ENCODE results near the gene ANKRD11.

Gene ANKRD11

DNA sequence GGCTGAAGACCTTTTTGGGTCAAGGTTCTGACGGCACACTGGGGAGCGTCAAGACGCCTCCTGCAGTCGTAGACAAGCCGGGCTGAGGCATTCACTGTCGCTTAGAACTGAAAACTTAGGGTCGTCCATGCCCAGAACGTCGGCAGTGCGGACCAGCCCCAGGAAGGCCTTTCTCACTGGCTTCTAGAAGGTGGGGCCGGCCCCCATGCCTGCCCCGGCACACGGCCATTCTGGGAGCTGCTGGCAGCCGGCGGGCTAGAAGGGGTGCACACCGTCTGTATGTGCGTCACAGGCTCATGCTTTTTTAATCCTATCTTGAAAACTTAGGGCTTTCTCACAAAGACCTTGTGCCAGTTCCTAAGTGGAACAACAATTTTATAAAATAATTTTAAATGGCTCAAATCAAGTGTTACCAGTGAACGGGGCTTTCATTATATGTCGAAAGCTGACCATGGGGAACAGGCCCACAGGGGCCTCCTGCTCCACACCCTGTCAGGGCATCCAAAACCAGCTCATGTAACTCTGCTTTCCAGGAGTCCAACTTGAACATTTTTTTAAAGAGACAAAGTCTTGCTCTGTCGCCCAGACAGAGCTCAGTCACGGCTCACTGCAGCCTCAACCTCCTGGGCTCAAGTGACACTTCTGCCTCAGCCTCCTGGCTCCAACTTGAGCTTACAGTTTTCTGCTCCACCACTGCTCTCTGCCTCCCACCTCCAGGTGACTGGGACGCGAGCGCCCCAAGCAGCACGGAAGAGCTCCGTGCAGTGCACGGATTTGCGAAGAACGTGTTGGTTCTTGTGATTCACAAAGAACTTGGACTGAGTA lies 111.2 kb downstream of the ANKRD11 start:
- no peak for DNase-seq

GRCh38 chr16:89377453-89377848 lies 112.9 kb downstream of the ANKRD11 start:
- no peak for DNase-seq

GRCh38 chr16:89376812-89377452 lies 113.4 kb downstream of the ANKRD11 start:
- DNase-seq = no peak

DNA sequence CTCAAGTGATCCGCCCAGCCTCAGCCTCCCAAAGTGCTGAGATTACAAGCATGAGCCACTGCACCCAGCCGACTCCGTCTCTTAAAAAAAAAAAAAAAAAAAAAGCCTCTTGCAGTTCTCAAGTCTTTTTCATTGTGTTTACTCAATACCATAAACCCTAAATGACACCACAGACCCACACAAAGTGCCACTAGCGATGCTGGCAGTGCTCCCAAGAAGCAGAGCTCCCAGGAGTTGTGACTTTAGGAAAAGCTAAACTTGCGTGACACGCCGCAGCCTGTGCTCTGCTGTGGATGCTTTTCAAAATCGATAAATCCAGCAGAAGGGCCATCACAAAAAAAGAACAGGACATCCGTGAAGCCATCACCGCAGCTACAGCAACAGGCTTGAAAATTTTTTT lies 114.7 kb downstream of the ANKRD11 start:
- no peak for DNase-seq

DNA sequence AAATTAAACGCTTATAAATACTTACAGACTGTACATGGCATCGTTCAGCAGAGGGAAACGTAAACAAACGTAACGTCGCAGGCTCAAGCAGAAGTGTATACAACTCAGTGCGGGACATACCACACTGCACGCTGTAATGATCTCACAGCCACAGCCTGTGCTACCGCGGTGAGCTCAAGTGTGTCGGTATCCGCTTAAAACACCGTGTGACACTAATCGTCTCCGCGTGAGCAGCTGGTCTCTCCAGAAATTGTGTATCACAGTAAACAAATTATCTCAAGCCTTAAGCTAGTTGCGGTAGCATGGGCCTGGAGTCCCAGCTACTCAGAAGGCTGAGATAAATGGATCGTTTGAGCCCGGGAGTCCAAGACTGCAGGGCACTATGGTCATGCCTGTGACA lies 115.3 kb downstream of the ANKRD11 start:
- DNase-seq = no peak

DNA sequence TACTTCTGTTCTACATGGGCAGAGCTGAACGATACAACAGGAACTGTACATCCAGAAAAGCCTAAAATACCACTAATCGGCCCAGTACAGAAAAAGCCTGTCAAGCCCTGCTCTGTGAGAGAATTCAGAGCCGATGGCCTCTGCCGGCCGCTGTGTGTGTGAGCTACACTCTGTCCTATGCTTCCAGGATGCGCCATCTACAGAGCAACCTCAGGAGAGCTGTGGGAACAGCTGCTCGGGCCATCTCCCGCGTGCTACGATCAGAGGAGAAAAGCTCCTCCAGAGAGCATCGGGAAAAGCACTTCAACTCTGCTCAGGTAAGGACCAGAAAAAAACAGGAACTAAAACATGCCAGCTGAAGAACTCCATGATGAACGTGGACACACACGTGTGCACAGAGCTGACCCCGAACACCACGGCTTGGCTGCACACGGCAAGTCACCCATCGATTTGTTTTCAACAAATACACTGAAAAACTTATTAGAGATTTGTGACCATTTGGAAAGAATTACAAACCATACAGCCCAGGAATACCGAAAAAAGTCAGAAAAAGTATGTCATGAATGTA lies 115.9 kb downstream of the ANKRD11 start:
- DNase-seq = peak in 1 of 2 experiments; percentile 49

DNA sequence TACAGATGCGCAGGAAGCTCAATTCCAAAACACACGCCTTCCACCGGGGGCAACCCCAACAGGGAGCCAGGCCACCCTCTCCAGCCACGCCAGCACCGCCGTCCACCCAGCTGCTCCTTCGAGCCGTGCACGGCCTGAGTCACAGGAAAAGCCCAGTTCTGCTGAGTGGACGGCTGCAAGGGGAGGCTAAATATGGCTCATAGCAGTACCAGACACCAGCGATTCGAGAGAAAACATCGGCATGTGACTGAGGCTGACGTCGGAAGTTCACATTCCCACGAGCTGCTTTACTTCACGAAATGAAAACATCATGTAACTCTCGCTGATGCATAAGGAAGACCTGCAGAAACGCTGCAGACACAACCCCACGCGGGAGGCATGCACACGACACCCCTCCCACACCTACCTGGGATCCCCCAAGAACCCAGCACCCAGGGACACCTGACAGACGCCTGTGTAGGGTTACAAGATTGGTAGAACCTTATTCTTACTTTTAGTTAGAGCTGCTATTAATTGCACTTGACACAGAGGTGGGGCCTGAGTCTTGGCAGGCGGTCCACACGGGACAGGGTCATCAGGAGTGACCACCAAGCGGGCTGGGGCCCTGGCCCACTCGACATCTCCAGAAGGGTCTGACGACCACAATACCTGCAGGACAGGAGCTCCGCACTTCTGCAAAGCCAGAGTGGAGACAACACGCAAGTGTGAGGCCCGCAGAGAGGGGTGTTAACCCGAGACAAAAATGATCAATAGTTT lies 116.8 kb downstream of the ANKRD11 start:
- no peak for DNase-seq

DNA sequence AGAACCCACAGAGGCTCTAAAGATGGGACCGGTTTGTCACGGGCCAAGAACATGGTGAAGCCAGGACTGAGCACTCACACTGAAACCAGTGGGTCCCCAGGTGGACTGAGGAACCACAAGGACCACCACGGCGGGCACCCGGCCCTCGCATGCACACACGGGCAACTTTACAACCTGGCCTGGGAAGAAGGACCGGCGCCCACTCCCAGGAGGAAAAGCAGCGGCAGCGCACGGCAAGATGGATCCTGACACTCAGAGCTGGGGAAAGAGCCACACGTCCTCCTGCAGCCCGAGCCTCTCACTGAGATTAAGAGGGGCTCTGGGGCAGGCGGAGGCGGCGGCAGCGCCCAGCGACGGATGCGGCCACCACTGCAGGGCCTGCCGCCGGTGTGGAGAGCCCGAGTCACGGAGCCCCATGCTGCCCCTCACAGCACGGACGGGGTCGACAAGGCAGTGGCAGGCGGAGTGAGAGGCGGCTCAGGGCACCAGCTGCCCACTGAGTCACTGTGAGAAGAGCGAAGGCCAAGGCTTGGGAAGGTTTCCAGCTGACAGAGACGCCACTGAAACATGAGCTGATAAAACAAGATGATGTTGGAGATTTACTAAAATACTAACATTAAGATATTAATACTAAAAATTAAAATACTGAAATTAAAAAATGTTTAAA lies 118.3 kb downstream of the ANKRD11 start:
- no peak for DNase-seq

GRCh38 chr16:89371386-89371785 lies 119.0 kb downstream of the ANKRD11 start:
- DNase-seq = no peak

DNA sequence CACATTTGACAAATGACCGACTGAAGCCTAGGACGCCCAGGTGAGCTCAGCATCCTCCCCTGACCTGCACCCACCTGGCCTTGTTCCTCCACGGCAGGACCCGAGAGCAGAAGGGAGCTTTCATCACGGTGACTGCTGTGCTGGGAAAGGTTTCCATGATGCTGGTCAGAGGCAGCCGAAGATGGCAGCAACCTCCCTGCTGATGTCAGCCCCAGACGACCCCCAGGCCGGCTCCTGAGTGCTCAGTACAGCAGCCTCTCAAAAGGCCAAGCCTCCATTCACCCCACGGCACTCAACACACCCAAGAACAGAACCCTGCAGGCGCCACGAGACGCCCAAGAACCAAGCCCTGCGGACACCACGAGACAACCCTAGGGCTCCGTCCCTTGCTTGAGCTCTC lies 119.8 kb downstream of the ANKRD11 start:
- no peak for DNase-seq

DNA sequence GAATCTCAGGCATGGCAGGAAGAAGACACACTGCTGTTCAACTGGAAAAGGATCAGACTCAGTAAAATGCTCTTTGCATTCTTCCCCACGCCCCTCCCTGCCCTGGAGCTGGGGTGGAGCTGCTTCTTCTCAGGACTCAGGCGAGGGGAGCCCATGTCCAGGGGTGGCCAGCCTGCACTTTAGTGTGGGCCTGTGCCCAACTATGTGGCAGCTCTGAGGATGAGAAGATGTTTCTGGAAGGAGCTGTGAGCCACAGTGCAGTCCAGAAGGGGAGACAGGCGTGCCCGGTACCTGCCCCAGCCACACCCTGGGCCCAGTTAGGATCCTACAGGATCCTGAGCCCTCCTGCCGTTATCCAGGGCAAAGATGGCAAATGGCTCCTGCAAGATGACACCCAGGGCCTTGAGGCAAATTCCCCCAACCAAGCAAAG lies 120.3 kb downstream of the ANKRD11 start:
- no peak for DNase-seq

DNA sequence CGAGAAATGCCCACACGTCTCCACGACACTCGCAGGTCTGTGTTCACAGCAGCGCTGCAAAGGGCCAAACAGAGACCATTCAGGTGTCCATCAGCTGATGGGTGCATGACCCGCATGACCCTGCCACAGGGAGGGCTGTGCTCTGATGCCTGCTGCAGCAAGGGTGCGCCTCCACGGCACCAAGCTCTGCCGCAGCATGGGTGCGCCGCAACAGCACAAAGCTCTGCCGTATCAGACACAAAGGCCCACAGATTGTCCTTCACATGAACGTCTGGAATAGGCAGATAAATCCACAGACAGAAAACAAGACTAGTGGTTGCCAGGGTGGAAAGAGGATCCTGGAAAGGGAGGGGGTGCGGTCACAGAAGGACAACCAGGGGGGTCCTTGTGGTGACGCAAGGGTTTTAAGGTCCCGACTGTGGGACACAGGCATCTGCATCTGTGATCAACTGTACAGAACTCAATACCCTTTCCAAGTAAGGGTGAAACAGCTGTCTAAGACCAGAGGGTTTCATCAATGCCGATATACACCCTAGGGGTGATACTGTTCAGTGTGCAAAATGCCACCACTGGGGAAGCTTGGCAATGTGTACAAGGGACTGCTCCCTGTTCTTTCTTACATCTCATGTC lies 121.0 kb downstream of the ANKRD11 start:
- no peak for DNase-seq

DNA sequence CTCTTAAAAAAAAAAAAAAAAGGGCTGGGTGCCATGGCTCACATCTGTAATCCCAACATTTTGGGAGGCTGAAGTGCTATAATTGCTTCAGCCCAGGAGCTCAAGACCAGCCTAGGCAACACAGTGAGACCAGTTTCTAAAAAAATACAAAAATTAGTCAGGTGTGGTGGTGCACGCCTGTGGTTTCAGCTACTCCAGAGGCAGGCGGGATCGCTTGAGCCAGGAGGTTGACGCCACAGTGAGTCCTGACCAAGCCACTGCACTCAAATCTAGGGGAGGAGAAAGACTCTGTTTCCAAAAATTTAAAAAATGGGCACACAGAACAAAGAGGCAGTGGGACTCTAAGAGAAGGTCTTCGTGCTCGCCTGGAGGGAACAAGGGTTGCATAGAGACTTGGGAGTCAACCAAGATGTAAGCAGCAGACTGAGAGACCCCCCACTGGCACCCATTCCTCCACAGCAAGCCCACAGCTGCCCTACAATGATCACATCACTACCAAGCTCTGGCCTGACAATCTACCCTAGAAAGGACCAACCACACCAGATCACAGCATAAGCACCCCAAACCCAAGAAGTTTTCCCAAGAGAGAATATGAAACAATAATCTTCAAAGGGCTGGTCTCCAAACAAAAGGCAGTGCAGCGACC lies 121.6 kb downstream of the ANKRD11 start:
- no peak for DNase-seq

- no peak for DNase-seq
Measured at GRCh38 chr16:89367538-89367915, 122.8 kb downstream of the ANKRD11 start.

DNA sequence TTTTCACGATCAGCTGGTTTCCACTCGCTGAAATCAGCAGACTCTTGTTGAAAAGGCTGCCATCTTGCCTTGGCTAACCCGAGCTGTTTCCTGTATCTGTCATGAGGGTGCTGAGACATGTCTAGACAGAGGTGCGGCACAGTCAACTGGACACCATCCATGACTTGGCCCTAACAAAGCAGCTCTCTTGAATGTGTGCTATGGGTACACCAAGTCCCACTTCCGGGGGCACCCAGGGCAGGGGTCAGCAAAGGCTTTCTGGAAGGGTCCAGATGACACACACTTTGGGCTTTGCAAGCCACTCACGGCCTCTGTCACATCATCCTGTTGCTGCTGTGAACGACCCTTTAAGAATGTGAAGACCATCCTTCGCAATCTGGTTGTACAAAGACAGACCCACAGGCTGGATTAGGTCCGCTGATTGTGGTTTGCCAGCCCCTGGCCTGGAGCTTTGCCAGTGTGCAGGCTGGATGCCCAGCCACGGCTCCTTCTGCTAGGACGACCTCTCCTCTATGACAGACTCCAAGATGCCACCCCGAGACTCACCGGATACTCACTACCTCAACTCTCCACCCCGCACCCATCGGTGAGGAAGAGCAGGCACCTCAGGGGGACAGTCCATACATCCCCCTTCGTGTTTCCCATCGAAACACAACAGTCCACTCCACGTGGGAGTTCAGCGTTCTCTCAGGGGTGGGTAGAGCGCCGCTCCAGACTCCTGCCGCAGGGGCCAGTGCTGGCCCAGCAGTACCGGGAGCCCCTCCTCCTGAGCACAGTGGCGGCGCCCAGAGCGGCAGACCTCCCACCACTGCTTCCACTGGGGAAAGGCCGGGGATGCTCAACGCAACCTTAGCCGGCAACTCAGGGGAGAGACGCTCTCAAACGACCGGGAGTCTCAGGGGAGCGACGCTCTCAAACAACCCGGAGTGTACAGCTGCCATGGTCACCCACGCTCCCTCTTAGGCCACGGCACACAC lies 123.5 kb downstream of the ANKRD11 start:
- no peak for DNase-seq

DNA sequence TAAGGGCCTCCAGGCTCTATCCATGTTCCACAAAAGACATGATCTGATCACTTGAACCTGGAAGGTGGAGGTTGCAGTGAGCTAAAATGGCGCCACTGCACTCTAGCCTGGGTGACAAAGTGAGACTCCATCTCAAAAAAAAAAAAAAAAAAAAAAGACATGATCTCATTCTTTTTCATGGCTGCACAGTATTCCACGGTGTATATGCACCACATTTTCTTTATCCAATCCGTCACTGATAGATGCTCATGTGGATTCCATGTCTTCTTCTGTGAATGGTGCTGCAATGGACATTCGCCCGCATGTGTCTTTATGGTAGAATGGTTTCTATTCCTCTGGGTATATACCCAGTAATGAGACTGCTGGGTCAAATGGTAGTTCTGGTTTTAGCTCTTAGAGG lies 124.4 kb downstream of the ANKRD11 start:
- no peak for DNase-seq

GRCh38 chr16:89365044-89365467 lies 125.3 kb downstream of the ANKRD11 start:
- no peak for DNase-seq

GRCh38 chr16:89364606-89365005 lies 125.8 kb downstream of the ANKRD11 start:
- no peak for DNase-seq

GRCh38 chr16:89363621-89364393 lies 126.6 kb downstream of the ANKRD11 start:
- DNase-seq = no peak

Data from cerebellar nuclear complex (tissue), 1 donor.